Measurements from ENCODE around the gene ZNF785. TPM values are rescaled to one million over a fixed set of nuclear protein-coding genes. Genes with fewer than 3 reads are reported as not detected.
"Not testable (repeated sequence)": the region's sequence is repeated elsewhere in the genome, so short reads cannot be mapped to it uniquely, and the experiment has no call there.

ZNF785 gene
- polyA plus RNA-seq, 1 donor: 12.9 TPM

GRCh38 chr16:30539000-30539964 is 46.2 kb downstream of the ZNF785 start:
- DNase-seq: no peak

GRCh38 chr16:30536391-30537024 is 49.0 kb downstream of the ZNF785 start:
- not testable (repeated sequence) for DNase-seq

- DNase-seq: peak; percentile 76
Measured at GRCh38 chr16:30535777-30536190, 49.7 kb downstream of the ZNF785 start.

- no peak for DNase-seq
Measured at GRCh38 chr16:30535106-30535776, 50.3 kb downstream of the ZNF785 start.

- peak; percentile 95 for DNase-seq
Measured at GRCh38 chr16:30534368-30535105, 51.0 kb downstream of the ZNF785 start, which contains the start of gene ZNF747. Gene ZNF747 (minus strand): TSS chr16:30534858. CDS start chr16:30534679, 179 bp downstream.

GRCh38 chr16:30533748-30534367 is 51.6 kb downstream of the ZNF785 start:
- DNase-seq: no peak

- DNase-seq: no peak
Measured at GRCh38 chr16:30533146-30533522, 52.4 kb downstream of the ZNF785 start.

GRCh38 chr16:30532285-30533145 is 53.0 kb downstream of the ZNF785 start:
- no peak for DNase-seq

Other genes with a start within 250 kb of the ZNF785 start
- gene CD2BP2, start 230.4 kb downstream of the ZNF785 start, polyA plus RNA-seq (ENCODE audit: insufficient read length): 34.3 TPM
- 40.8 TPM for gene TBC1D10B, start 215.2 kb downstream of the ZNF785 start, polyA plus RNA-seq (ENCODE audit: insufficient read length)
- 9,565 TPM for gene MYL11, start 210.9 kb downstream of the ZNF785 start, polyA plus RNA-seq (ENCODE audit: insufficient read length)
- 3.2 TPM for gene SEPTIN1, start 203.1 kb downstream of the ZNF785 start, polyA plus RNA-seq (ENCODE audit: insufficient read length)
- gene ZNF48, start 190.3 kb downstream of the ZNF785 start, polyA plus RNA-seq (ENCODE audit: insufficient read length): 7.0 TPM
- 6.0 TPM for gene ZNF771, start 178.1 kb downstream of the ZNF785 start, polyA plus RNA-seq (ENCODE audit: insufficient read length)
- gene DCTPP1, start 155.7 kb downstream of the ZNF785 start, polyA plus RNA-seq (ENCODE audit: insufficient read length): 28.4 TPM
- 13.0 TPM for gene SEPHS2, start 139.8 kb downstream of the ZNF785 start, polyA plus RNA-seq (ENCODE audit: insufficient read length)
- gene ITGAL, start 113.0 kb downstream of the ZNF785 start, polyA plus RNA-seq (ENCODE audit: insufficient read length): 4.1 TPM
- 31.0 TPM for gene ZNF768, start 59.1 kb downstream of the ZNF785 start, polyA plus RNA-seq (ENCODE audit: insufficient read length)
- gene ZNF747, start 50.8 kb downstream of the ZNF785 start, polyA plus RNA-seq (ENCODE audit: insufficient read length): 7.0 TPM
- gene ZNF764, start 27.3 kb downstream of the ZNF785 start, polyA plus RNA-seq (ENCODE audit: insufficient read length): 9.6 TPM
- 9.7 TPM for gene ZNF688, start 14.0 kb downstream of the ZNF785 start, polyA plus RNA-seq (ENCODE audit: insufficient read length)
- gene ZNF689, start 24.7 kb upstream of the ZNF785 start, polyA plus RNA-seq (ENCODE audit: insufficient read length): 7.2 TPM
- gene PRR14, start 65.3 kb upstream of the ZNF785 start, polyA plus RNA-seq (ENCODE audit: insufficient read length): 19.8 TPM
- 40.6 TPM for gene FBRS, start 72.7 kb upstream of the ZNF785 start, polyA plus RNA-seq (ENCODE audit: insufficient read length)
- 36.1 TPM for gene SRCAP, start 113.5 kb upstream of the ZNF785 start, polyA plus RNA-seq (ENCODE audit: insufficient read length)
- gene PHKG2, start 162.7 kb upstream of the ZNF785 start, polyA plus RNA-seq (ENCODE audit: insufficient read length): 13.6 TPM
- 2.6 TPM for gene CFAP119, start 176.4 kb upstream of the ZNF785 start, polyA plus RNA-seq (ENCODE audit: insufficient read length)
- gene RNF40, start 176.6 kb upstream of the ZNF785 start, polyA plus RNA-seq (ENCODE audit: insufficient read length): 52.3 TPM
- gene ZNF629, start 201.5 kb upstream of the ZNF785 start, polyA plus RNA-seq (ENCODE audit: insufficient read length): 14.3 TPM